Urothelium cell line (cell line): Measurements from ENCODE around the gene EZH1.

Experiments used
- DNase-seq: peaks from one replicate; pipeline ENCODE4 v3.0.0; 2011; ENCODE audit warnings: low spot score, mixed read lengths
- FAIRE-seq: peaks from 2 replicates; lab custom pipeline; 2011; peaks lifted over from hg19 to GRCh38; lab: Jason Lieb, UNC

EZH1 gene

GRCh38 chr17:42744806-42745617, at the start of gene EZH1:
Gene EZH1, minus strand, starts transcription at chr17:42745040. Its CDS starts 16,099 bp downstream, at chr17:42728941.
- peak; percentile 99 for FAIRE-seq
- DNase-seq: peak; percentile 99

- no peak for FAIRE-seq
- DNase-seq: no peak
Observed at GRCh38 chr17:42792545-42792944, 47.7 kb upstream of the EZH1 start.

GRCh38 chr17:42791948-42792347, 47.1 kb upstream of the EZH1 start:
- no peak for DNase-seq
- no peak for FAIRE-seq

GRCh38 chr17:42787266-42787665, 42.4 kb upstream of the EZH1 start:
- FAIRE-seq: no peak

GRCh38 chr17:42784811-42785592, 40.2 kb upstream of the EZH1 start:
- DNase-seq (no peak), FAIRE-seq (no peak)

More at GRCh38 chr17:42787266-42787665, 42.4 kb upstream of the EZH1 start:
- no peak for DNase-seq

- DNase-seq (no peak), FAIRE-seq (no peak)
Observed at GRCh38 chr17:42784409-42784808, 39.6 kb upstream of the EZH1 start.

GRCh38 chr17:42783791-42784138, 38.9 kb upstream of the EZH1 start:
- no peak for FAIRE-seq
- no peak for DNase-seq

GRCh38 chr17:42783062-42783790, 38.4 kb upstream of the EZH1 start:
- DNase-seq (peak; percentile 56), FAIRE-seq (no peak)

- DNase-seq: no peak
- no peak for FAIRE-seq
Observed at GRCh38 chr17:42782166-42783061, 37.6 kb upstream of the EZH1 start.

GRCh38 chr17:42781639-42782165, 36.9 kb upstream of the EZH1 start:
- FAIRE-seq: no peak

GRCh38 chr17:42780851-42781638, 36.2 kb upstream of the EZH1 start:
- no peak for DNase-seq
- FAIRE-seq: no peak

More at GRCh38 chr17:42781639-42782165, 36.9 kb upstream of the EZH1 start:
- DNase-seq: no peak

GRCh38 chr17:42779936-42780850, 35.4 kb upstream of the EZH1 start, which contains the start of gene WNK4:
Gene WNK4, plus strand, starts transcription at chr17:42780610. Its CDS starts 89 bp downstream, at chr17:42780699.
- no peak for DNase-seq
- no peak for FAIRE-seq

- FAIRE-seq (no peak), DNase-seq (no peak)
Observed at GRCh38 chr17:42779304-42779935, 34.6 kb upstream of the EZH1 start.

GRCh38 chr17:42778570-42778969, 33.7 kb upstream of the EZH1 start:
- DNase-seq (no peak), FAIRE-seq (no peak)

GRCh38 chr17:42775534-42776098, 30.8 kb upstream of the EZH1 start:
- DNase-seq (no peak), FAIRE-seq (no peak)

GRCh38 chr17:42774066-42774745, 29.4 kb upstream of the EZH1 start:
- no peak for FAIRE-seq
- DNase-seq: no peak
